ENCODE measurements around the gene C19orf25.
"Not testable (repeated sequence)": the region's sequence is repeated elsewhere in the genome, so short reads cannot be mapped to it uniquely, and the experiment has no call there.

C19orf25 gene

GRCh38 chr19:1449467-1450442 lies 29.3 kb downstream of the C19orf25 start, which contains the start of gene APC2:
APC2 (plus strand) TSS chr19:1450121; CDS start chr19:1453002, 2,881 bp downstream.
- no peak for DNase-seq (ENCODE audit: low read depth in 3 of 3)

- DNase-seq (ENCODE audit: low read depth in 3 of 3), result no peak
Measured at GRCh38 chr19:1447944-1448343, 31.1 kb downstream of the C19orf25 start.

DNA sequence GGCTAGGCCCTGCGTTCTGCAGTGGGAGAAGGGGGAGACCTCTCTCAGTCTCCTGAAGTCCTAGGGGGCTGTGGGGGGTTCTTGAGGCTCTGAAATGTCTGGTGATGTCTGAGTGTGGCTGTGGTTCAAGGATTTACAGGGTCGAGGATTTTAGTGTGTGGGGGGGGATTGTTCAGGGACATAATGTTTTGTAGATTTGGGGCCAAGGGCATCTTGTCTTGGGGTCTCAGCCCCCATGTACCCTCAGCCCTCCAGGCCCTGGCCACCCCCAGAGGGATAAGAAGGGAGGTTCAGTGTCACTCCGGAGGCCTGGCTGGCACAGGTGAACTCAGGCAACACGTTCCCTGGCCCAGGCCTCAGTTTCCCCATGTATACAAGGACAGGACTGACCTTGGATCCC lies 31.5 kb downstream of the C19orf25 start:
- no peak for DNase-seq (ENCODE audit: low read depth in 3 of 3)

GRCh38 chr19:1446713-1447481 lies 32.1 kb downstream of the C19orf25 start:
- DNase-seq (ENCODE audit: low read depth in 3 of 3), result no peak

GRCh38 chr19:1445932-1446712 lies 32.9 kb downstream of the C19orf25 start:
- no peak for DNase-seq (ENCODE audit: low read depth in 3 of 3)

GRCh38 chr19:1445185-1445931 lies 33.7 kb downstream of the C19orf25 start:
- DNase-seq (ENCODE audit: low read depth in 3 of 3), result peak; percentile 56 to 78 (median 57)

GRCh38 chr19:1441677-1442438 lies 37.2 kb downstream of the C19orf25 start:
- DNase-seq (ENCODE audit: low read depth in 3 of 3), result no peak

GRCh38 chr19:1441022-1441426 lies 38.0 kb downstream of the C19orf25 start:
- no peak for DNase-seq (ENCODE audit: low read depth in 3 of 3)

GRCh38 chr19:1440418-1440801 lies 38.6 kb downstream of the C19orf25 start:
- DNase-seq (ENCODE audit: low read depth in 3 of 3), result no peak

DNA sequence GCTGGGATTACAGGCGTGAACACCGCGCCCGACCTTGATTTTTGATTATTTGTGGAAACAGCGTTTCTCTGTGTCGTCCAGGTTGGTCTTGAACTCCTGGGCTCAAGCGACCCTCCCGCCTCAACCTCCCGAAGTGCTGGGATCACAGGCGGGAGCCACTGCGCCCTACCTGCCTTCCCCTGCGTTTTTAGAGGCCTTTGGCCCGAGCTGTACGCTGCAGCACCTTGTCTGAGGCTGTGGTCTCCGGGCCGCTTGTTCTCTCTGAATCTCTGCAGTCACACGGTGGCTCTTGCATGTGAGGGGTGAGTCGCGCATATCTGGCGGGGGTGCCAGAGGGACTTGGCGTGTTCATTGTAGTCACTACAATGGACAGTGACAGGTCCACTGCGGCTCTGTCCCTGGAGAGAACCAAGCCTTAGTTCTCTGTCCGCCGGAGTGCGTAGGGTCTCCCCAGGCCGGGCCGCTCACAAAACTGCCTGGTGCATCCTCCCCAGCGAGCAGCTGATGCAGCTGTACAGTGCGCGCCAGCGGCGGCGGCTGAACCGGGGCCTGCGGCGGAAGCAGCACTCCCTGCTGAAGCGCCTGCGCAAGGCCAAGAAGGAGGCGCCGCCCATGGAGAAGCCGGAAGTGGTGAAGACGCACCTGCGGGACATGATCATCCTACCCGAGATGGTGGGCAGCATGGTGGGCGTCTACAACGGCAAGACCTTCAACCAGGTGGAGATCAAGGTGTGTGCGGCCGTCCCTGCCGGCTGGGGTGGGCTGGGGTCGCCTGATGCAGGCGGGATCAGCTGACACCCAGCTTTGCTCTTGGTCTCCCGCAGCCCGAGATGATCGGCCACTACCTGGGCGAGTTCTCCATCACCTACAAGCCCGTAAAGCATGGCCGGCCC lies 39.2 kb downstream of the C19orf25 start:
- DNase-seq (ENCODE audit: low read depth in 3 of 3), result not testable (repeated sequence)

GRCh38 chr19:1438933-1439354 lies 40.1 kb downstream of the C19orf25 start:
- no peak for DNase-seq (ENCODE audit: low read depth in 3 of 3)

DNA sequence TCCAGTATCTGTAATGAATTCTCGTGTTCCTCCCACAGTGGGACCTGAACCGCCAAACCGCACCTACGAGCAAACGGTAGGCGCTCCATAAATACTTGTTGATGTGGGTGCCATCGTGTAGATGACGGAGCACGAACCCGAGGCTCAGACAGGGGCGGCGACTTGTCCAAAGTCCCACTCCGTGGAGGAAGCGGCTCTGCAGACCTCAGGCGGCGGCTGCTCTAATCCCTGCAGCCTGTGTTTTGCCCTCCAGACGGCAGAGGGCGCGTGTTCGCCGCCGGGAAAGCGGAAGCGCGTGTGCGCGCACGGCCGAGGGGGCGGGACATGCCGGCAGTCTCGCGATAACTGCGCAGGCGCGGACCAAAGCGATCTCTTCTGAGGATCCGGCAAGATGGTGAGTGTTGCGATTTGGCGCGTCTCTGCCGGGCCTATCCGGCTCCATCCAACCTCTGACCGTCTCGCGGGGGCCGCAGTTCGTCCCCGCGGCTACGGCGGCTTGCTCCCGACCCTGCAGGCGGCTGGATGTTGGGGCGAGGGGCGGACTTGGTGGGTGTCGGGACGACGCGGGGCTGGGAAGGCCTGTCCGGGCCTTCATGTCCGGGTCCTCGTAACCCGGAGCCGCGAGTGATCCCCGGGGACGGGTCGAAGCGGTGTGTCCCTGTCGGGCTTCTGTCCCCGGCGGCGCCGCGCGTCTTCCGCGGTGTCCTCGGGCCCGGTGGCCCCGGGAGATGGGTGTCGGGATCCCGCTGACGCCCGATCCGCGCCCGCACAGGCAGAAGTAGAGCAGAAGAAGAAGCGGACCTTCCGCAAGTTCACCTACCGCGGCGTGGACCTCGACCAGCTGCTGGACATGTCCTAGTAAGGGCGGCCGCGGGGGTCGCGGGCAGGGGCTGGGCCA lies 40.7 kb downstream of the C19orf25 start, which contains the start of gene RPS15:
TSS of gene RPS15 (plus strand) at position 362 of the 898 bp plus-strand sequence. CDS start at position 392, 30 bp downstream.
- DNase-seq (ENCODE audit: low read depth in 3 of 3), result peak; percentile 89 to 92 (median 89)

- DNase-seq (ENCODE audit: low read depth in 3 of 3), result no peak
Measured at GRCh38 chr19:1437609-1438008, 41.4 kb downstream of the C19orf25 start.

DNA sequence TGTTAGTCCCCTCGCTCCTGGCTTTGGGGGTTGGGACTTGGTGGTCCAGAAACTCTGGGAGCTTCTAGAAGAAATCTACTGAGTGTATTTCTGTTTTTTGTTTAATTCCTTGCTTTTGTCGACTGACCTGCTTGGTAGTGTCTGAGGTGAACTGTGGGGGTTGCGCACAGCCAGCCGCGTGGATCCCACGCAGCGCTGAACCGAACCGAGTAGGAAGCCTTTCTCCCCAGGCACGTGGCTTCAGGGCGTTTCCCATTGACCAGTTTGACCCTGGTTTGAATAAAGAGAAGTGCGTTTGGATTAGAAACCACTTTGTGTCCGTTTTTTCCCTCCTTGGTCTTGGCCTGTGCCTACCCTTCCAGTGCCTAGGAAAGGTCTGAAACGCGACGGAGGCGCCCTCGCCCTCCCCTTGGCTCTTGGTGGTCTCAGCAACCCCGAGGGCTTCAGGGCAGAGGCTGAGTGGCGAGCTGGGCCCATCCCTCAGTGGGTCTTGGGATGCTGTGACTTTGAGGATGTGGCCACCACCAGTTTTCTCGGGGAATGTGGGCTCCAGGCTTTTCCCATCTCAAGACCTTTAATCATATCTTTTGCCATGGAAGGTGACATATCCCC lies 43.5 kb downstream of the C19orf25 start:
- no peak for DNase-seq (ENCODE audit: low read depth in 3 of 3)

GRCh38 chr19:1434577-1435060 lies 44.4 kb downstream of the C19orf25 start:
- DNase-seq (ENCODE audit: low read depth in 3 of 3), result no peak

DNA sequence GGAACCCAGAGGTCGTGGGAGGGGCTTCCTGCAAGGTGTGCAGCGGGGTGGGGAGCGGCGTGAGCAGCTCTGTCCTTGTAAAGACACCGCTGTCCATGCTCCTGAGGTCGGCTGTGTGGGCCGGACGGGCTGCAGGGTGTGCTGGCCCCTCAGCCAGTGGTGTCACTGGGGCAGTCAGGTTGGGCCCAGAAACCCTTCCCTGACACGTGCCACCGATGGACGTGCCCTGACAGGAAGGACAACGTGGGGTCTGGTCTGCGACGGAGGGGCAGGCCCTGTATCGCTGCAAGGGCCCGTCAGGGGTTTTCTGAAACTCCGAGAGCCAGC lies 45.0 kb downstream of the C19orf25 start:
- no peak for DNase-seq (ENCODE audit: low read depth in 3 of 3)
